HL-60 (cell line): Measurements from ENCODE around the gene OR2H1.

Experiments used
- CTCF ChIP-seq: IDR thresholded peaks from one replicate; pipeline ENCODE4 v1.5.1; 2011; ENCODE audit warnings: low read length, control low read depth, inconsistent platforms; ENCODE audit not compliant: insufficient read depth
- TF ChIP-seq, protein P1 (sequence below): IDR thresholded peaks from 2 replicates; pipeline ENCODE4 v1.6.1; 2012; ENCODE audit warnings: low read depth; ENCODE audit not compliant: insufficient replicate concordance

- TF ChIP-seq CTCF: no peak
- TF ChIP-seq, protein P1, sequence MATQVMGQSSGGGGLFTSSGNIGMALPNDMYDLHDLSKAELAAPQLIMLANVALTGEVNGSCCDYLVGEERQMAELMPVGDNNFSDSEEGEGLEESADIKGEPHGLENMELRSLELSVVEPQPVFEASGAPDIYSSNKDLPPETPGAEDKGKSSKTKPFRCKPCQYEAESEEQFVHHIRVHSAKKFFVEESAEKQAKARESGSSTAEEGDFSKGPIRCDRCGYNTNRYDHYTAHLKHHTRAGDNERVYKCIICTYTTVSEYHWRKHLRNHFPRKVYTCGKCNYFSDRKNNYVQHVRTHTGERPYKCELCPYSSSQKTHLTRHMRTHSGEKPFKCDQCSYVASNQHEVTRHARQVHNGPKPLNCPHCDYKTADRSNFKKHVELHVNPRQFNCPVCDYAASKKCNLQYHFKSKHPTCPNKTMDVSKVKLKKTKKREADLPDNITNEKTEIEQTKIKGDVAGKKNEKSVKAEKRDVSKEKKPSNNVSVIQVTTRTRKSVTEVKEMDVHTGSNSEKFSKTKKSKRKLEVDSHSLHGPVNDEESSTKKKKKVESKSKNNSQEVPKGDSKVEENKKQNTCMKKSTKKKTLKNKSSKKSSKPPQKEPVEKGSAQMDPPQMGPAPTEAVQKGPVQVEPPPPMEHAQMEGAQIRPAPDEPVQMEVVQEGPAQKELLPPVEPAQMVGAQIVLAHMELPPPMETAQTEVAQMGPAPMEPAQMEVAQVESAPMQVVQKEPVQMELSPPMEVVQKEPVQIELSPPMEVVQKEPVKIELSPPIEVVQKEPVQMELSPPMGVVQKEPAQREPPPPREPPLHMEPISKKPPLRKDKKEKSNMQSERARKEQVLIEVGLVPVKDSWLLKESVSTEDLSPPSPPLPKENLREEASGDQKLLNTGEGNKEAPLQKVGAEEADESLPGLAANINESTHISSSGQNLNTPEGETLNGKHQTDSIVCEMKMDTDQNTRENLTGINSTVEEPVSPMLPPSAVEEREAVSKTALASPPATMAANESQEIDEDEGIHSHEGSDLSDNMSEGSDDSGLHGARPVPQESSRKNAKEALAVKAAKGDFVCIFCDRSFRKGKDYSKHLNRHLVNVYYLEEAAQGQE: no peak
Observed at GRCh38 chr6:29494131-29494530, 37.2 kb downstream of the OR2H1 start.
